GM23338 (cell line): ENCODE results near the gene C1R. TPM values are rescaled to one million over a fixed set of nuclear protein-coding genes. Genes with fewer than 3 reads are reported as not detected.

ENCODE experiments used
- ATAC-seq: fragments of 200-7000 bp; cut with Tn5 transposase; 3 replicates; pipeline ENCODE4 v1.9.1; 2020
- DNase-seq: peaks from one replicate; pipeline ENCODE4 v3.0.0-alpha.2; 2015; ENCODE audit warnings: low spot score
- H2AFZ ChIP-seq: fragments of 200-600 bp; sonication (generic); 2 replicates; pipeline ENCODE4 v1.8.0; 2016; ENCODE audit warnings: antibody characterized with exemption, mild to moderate bottlenecking, moderate library complexity
- H3F3A ChIP-seq: fragments of 200-600 bp; sonication (generic); replicated peaks from 2 replicates; pipeline ENCODE4 v1.8.0; 2017; ENCODE audit warnings: antibody characterized with exemption, mixed run types, low read depth
- H3K27ac ChIP-seq: fragments of 200-600 bp; sonication (generic); 2 replicates; pipeline ENCODE4 v1.6.1; 2016; ENCODE audit warnings: low read depth
- H3K27me3 ChIP-seq: fragments of 200-600 bp; sonication (generic); 2 replicates; pipeline ENCODE4 v1.8.0; 2016; ENCODE audit warnings: mild to moderate bottlenecking, mixed run types, moderate library complexity; ENCODE audit not compliant: insufficient read depth
- H3K36me3 ChIP-seq: fragments of 200-600 bp; sonication (generic); 2 replicates; pipeline ENCODE4 v1.8.0; 2016; ENCODE audit warnings: mild to moderate bottlenecking; ENCODE audit not compliant: insufficient read depth
- H3K4me1 ChIP-seq: fragments of 200-600 bp; sonication (generic); 2 replicates; pipeline ENCODE4 v1.8.0; 2016; ENCODE audit warnings: mild to moderate bottlenecking, moderate library complexity; ENCODE audit not compliant: insufficient read depth
- H3K4me2 ChIP-seq: fragments of 200-600 bp; sonication (generic); 2 replicates; pipeline ENCODE4 v1.7.1; 2017; ENCODE audit warnings: mixed run types
- H3K4me3 ChIP-seq: fragments of 200-600 bp; sonication (generic); 2 replicates; pipeline ENCODE4 v1.6.1; 2016; ENCODE audit warnings: mixed run types
- H3K79me2 ChIP-seq: fragments of 200-600 bp; sonication (generic); replicated peaks from 2 replicates; pipeline ENCODE4 v1.8.0; 2017; ENCODE audit warnings: mild to moderate bottlenecking; ENCODE audit not compliant: insufficient read depth
- H3K9me2 ChIP-seq: fragments of 200-600 bp; sonication (generic); 2 replicates; pipeline ENCODE4 v1.8.0; 2017; ENCODE audit not compliant: insufficient read depth
- H4K20me1 ChIP-seq: fragments of 200-600 bp; sonication (generic); replicated peaks from 2 replicates; pipeline ENCODE4 v1.8.0; 2017; ENCODE audit warnings: mild to moderate bottlenecking; ENCODE audit not compliant: insufficient read depth
- H3K27ac Mint-ChIP-seq: 2 replicates; pipeline ENCODE4 v1.8.0; 2020; ENCODE audit warnings: inconsistent platforms, mild to moderate bottlenecking, moderate library complexity, mixed read lengths
- H3K27me3 Mint-ChIP-seq: 3 replicates; pipeline ENCODE4 v1.8.0; 2022; ENCODE audit warnings: low read depth, mild to moderate bottlenecking, moderate library complexity, mixed read lengths, inconsistent platforms; ENCODE audit not compliant: insufficient read depth, poor library complexity
- H3K36me3 Mint-ChIP-seq: 3 replicates; pipeline ENCODE4 v1.8.0; 2021; ENCODE audit warnings: low read depth, mild to moderate bottlenecking, inconsistent platforms, moderate library complexity, mixed read lengths
- H3K4me1 Mint-ChIP-seq: 3 replicates; pipeline ENCODE4 v1.8.0; 2020; ENCODE audit warnings: mild to moderate bottlenecking, inconsistent platforms, mixed read lengths
- H3K4me3 Mint-ChIP-seq: 3 replicates; pipeline ENCODE4 v1.8.0; 2021; ENCODE audit warnings: moderate library complexity, mild to moderate bottlenecking, inconsistent platforms, mixed read lengths
- H3K9me3 Mint-ChIP-seq: 3 replicates; pipeline ENCODE4 v1.8.0; 2020; ENCODE audit warnings: moderate library complexity, mild to moderate bottlenecking, inconsistent platforms, mixed read lengths
- CREB1 ChIP-seq: fragments of 250-450 bp; sonication (Bioruptor Pico); IDR thresholded peaks from 2 replicates; pipeline ENCODE4 v1.5.0; 2020; ENCODE audit warnings: low read depth, mild to moderate bottlenecking, moderate library complexity
- CTCF ChIP-seq, 2 experiments: fragments of 200-600 bp in 1 of 2; sonication (generic) in 1 of 2; conservative IDR thresholded peaks; 2 replicates each; pipeline versions ENCODE4 v1.5.1 to v1.6.1; 2016 to 2017; ENCODE audit warnings: antibody characterized with exemption in 2 of 2, low read depth in 2 of 2, mild to moderate bottlenecking in 2 of 2, moderate library complexity in 1 of 2
- EZH2 ChIP-seq: fragments of 200-600 bp; sonication (generic); IDR thresholded peaks from one replicate; pipeline ENCODE4 v1.8.0; 2017; ENCODE audit warnings: antibody characterized with exemption, mild to moderate bottlenecking, low read depth; ENCODE audit not compliant: unreplicated experiment
- EZH2phosphoT487 ChIP-seq: fragments of 200-600 bp; sonication (generic); IDR thresholded peaks from one replicate; pipeline ENCODE4 v1.8.1; 2018; ENCODE audit warnings: antibody characterized with exemption; ENCODE audit not compliant: unreplicated experiment
- JUNB ChIP-seq: IDR thresholded peaks from one replicate; pipeline ENCODE4 v1.6.1; 2016; ENCODE audit warnings: antibody characterized with exemption; ENCODE audit not compliant: unreplicated experiment
- NANOG ChIP-seq: IDR thresholded peaks from 2 replicates; pipeline ENCODE4 v1.6.1; 2016; ENCODE audit warnings: antibody characterized with exemption, borderline replicate concordance
- POLR2AphosphoS5 ChIP-seq: IDR thresholded peaks from 2 replicates; pipeline ENCODE4 v1.6.1; 2016; ENCODE audit warnings: antibody characterized with exemption, low read depth
- REST ChIP-seq: IDR thresholded peaks from one replicate; pipeline ENCODE4 v1.6.1; 2018; ENCODE audit warnings: antibody characterized with exemption; ENCODE audit not compliant: unreplicated experiment
- STAT1 ChIP-seq: IDR thresholded peaks from one replicate; pipeline ENCODE4 v1.6.1; 2016; ENCODE audit warnings: antibody characterized with exemption; ENCODE audit not compliant: unreplicated experiment
- ZNF114 ChIP-seq: fragments of 250-450 bp; sonication (Bioruptor Pico); IDR thresholded peaks from 2 replicates; pipeline ENCODE4 v1.5.0; 2020; ENCODE audit warnings: mild to moderate bottlenecking, moderate library complexity
- ZNF331 ChIP-seq: fragments of 250-450 bp; sonication (Bioruptor Pico); IDR thresholded peaks from 2 replicates; pipeline ENCODE4 v1.5.0; 2020; ENCODE audit warnings: low read depth, mild to moderate bottlenecking, moderate library complexity
- ZNF462 ChIP-seq: fragments of 250-450 bp; sonication (Bioruptor Pico); IDR thresholded peaks from 2 replicates; pipeline ENCODE4 v1.5.0; 2020; ENCODE audit warnings: mild to moderate bottlenecking, moderate library complexity
- polyA plus RNA-seq: library from polyadenylated mRNA; unstranded; fragments of >200 nt; fragmentation: Nextera tagmentation; extraction: Ambion mirVana; gene quantifications from 2 replicates; pipeline ENCODE4 v1.2.1, GENCODE V29; 2016
- total RNA-seq: library from RNA; depleted of rRNA; stranded (reverse); fragments of >200 nt; shearing (Covaris generic); gene quantifications from 2 replicates; pipeline ENCODE4 v1.2.3, GENCODE V29; 2014
- TF ChIP-seq, protein P1 (sequence below): IDR thresholded peaks from 2 replicates; pipeline ENCODE4 v1.6.1; 2016; ENCODE audit warnings: antibody characterized with exemption

C1R gene
- total and polyA plus RNA-seq, 2 experiments from 2014 or later = 6.4 to 8.8 TPM

DNA sequence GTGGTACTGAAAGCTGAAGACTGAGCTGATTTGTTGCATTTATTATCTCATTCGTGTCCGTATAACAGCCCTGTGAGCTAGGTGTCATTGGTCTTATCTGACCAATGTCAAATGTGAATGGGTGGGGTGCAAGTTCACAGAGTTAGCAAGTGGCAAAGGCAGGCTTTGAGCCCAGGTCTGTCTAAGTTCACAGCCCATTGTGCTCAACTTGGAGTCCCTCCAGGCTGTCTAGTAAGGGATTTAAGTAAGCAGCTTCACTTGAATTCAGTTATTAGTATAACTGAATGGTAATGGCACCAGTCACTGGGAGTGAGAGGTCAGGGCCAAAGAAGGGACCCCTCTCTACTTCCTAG lies 23.3 kb downstream of the C1R start:
- no peak overlapping the region for H3K4me2 ChIP-seq
- no peak for ATAC-seq

More for the DNA sequence above, 23.3 kb downstream of the C1R start:
- Histone ChIP-seq H3K9me2 (peaks cover 6% of the 10 kb centered on the region; the same call in 1 of the 2 replicates), H3K79me2 (no peaks in the 10 kb centered on the region), H3K4me1 (no peaks in the 10 kb centered on the region), H3K27me3 (no peaks in the 10 kb centered on the region), H3K4me3 (no peak overlapping the region), H3K27ac (no peak overlapping the region), H2AFZ (no peak overlapping the region), H4K20me1 (no peaks in the 10 kb centered on the region), H3K36me3 (no peaks in the 10 kb centered on the region), H3F3A (no peaks in the 10 kb centered on the region)
- Mint-ChIP-seq H3K27me3 (peaks cover 5% of the 10 kb centered on the region), H3K9me3 (no peaks in the 10 kb centered on the region), H3K36me3 (no peaks in the 10 kb centered on the region), H3K4me3 (no peak overlapping the region), H3K27ac (no peak overlapping the region), H3K4me1 (no peaks in the 10 kb centered on the region)
- TF ChIP-seq, protein P1, sequence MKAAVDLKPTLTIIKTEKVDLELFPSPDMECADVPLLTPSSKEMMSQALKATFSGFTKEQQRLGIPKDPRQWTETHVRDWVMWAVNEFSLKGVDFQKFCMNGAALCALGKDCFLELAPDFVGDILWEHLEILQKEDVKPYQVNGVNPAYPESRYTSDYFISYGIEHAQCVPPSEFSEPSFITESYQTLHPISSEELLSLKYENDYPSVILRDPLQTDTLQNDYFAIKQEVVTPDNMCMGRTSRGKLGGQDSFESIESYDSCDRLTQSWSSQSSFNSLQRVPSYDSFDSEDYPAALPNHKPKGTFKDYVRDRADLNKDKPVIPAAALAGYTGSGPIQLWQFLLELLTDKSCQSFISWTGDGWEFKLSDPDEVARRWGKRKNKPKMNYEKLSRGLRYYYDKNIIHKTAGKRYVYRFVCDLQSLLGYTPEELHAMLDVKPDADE = no peak
- no peak for TF ChIP-seq JUNB
- TF ChIP-seq CTCF (conservative IDR thresholded peaks at IDR 0.05; ENCODE audit: low read depth in 2 of 2) = no peak
- TF ChIP-seq CREB1 (CRISPR knock-in tag) = no peak
- TF ChIP-seq ZNF462 = no peak
- no peak for TF ChIP-seq ZNF331
- no peak for TF ChIP-seq POLR2AphosphoS5
- TF ChIP-seq STAT1 = no peak
- no peak for TF ChIP-seq ZNF114 (CRISPR knock-in tag)
- no peak for TF ChIP-seq EZH2
- no peak for TF ChIP-seq EZH2phosphoT487
- TF ChIP-seq NANOG = no peak
- no peak for TF ChIP-seq REST
- no peak for DNase-seq
